Endothelial cell of umbilical vein (primary cell): ENCODE results near the gene SLMAP. TPM values are rescaled to one million over a fixed set of nuclear protein-coding genes. Genes with fewer than 3 reads are reported as not detected.

Source experiments
- BruUV-seq: library from RNA; stranded (reverse); fragments of 400-500 nt; replicated peaks from 2 replicates; lab custom pipeline; 2021; lab: Mats Ljungman, UMichigan
- CTCF ChIA-PET: fragments of 300-600, 350-600 bp; sonication (Branson Sonifier 250); formaldehyde crosslinking; loops from one replicate; lab custom pipeline; 2021; ENCODE audit warnings: antibody characterized with exemption, inconsistent platforms; lab: Charles Lee
- POLR2A ChIA-PET: fragments of 300-600, 350-600 bp; sonication (Branson Sonifier 250); formaldehyde crosslinking; loops from one replicate; lab custom pipeline; 2021; ENCODE audit warnings: antibody characterized with exemption, inconsistent platforms; lab: Charles Lee
- DNase-seq: peaks from one replicate; pipeline ENCODE4 v3.0.0-alpha.2; 2011; ENCODE audit warnings: low read depth, low spot score
- FAIRE-seq: peaks from 2 replicates; lab custom pipeline; 2011; peaks lifted over from hg19 to GRCh38; lab: Jason Lieb, UNC
- H2AFZ ChIP-seq: 2 replicates; pipeline ENCODE4 v1.6.0; 2012; ENCODE audit warnings: low read depth, low read length, control low read depth, inconsistent platforms
- H3K27ac ChIP-seq: 2 replicates; pipeline ENCODE4 v1.5.1; 2011; ENCODE audit warnings: low read depth, mild to moderate bottlenecking, control low read depth, low read length, moderate library complexity; ENCODE audit not compliant: insufficient read depth
- H3K27me3 ChIP-seq, 2 experiments: 2 replicates each; pipeline versions ENCODE4 v1.6.0 to v1.6.1; 2011; ENCODE audit warnings: low read length in 2 of 2, mixed read lengths in 1 of 2; ENCODE audit not compliant: control insufficient read depth in 2 of 2, insufficient read depth in 2 of 2
- H3K36me3 ChIP-seq, 2 experiments: 2 replicates in 1 of 2; 3 replicates in 1 of 2; pipeline ENCODE4 v1.5.1; 2011; ENCODE audit warnings: low read length in 2 of 2, mild to moderate bottlenecking in 1 of 2, moderate library complexity in 1 of 2; ENCODE audit not compliant: control insufficient read depth in 2 of 2, insufficient read depth in 2 of 2; ENCODE audit errors: extremely low read depth in 1 of 2
- H3K4me1 ChIP-seq: 3 replicates; pipeline ENCODE4 v1.5.1; 2011; ENCODE audit warnings: mild to moderate bottlenecking, low read length; ENCODE audit not compliant: control insufficient read depth, insufficient read depth; ENCODE audit errors: extremely low read depth
- H3K4me2 ChIP-seq: 2 replicates; pipeline ENCODE4 v1.6.1; 2011; ENCODE audit warnings: low read length, control low read depth, mixed read lengths; ENCODE audit not compliant: insufficient read depth
- H3K4me3 ChIP-seq, 3 experiments: fragments of 200-600 bp in 1 of 3; sonication (generic), shearing (Covaris generic) in 1 of 3; replicated peaks in 1 of 3; 2 replicates each; pipeline ENCODE4 v1.5.1; 2011 to 2016; ENCODE audit warnings: control low read depth in 3 of 3, low read length in 3 of 3, mild to moderate bottlenecking in 2 of 3, inconsistent platforms in 1 of 3, low read depth in 1 of 3, moderate library complexity in 1 of 3; ENCODE audit not compliant: insufficient read depth in 1 of 3
- H3K79me2 ChIP-seq: 2 replicates; pipeline ENCODE4 v1.6.0; 2012; ENCODE audit warnings: low read length, inconsistent platforms; ENCODE audit not compliant: control insufficient read depth, insufficient read depth
- H3K9ac ChIP-seq: replicated peaks from 2 replicates; pipeline ENCODE3; 2011; ENCODE audit warnings: low read length, control low read depth; ENCODE audit not compliant: insufficient read depth; ENCODE audit errors: extremely low read depth
- H3K9me1 ChIP-seq: replicated peaks from 3 replicates; pipeline ENCODE4 v1.6.0; 2011; ENCODE audit warnings: mild to moderate bottlenecking, low read length; ENCODE audit not compliant: control insufficient read depth, insufficient read depth; ENCODE audit errors: extremely low read depth
- H3K9me3 ChIP-seq: replicated peaks from 2 replicates; pipeline ENCODE4 v1.5.1; 2012; ENCODE audit warnings: low read length, inconsistent platforms; ENCODE audit not compliant: control insufficient read depth, insufficient read depth
- H4K20me1 ChIP-seq: replicated peaks from 2 replicates; pipeline ENCODE3; 2011; ENCODE audit warnings: mild to moderate bottlenecking, low read length; ENCODE audit not compliant: control insufficient read depth, insufficient read depth; ENCODE audit errors: extremely low read depth
- CTCF ChIP-seq, 2 donors: IDR thresholded peaks; 1 replicate in 1 of 2; 2 replicates in 1 of 2; pipeline ENCODE4 v1.5.1; 2011; ENCODE audit warnings: low read length in 2 of 2, mild to moderate bottlenecking in 2 of 2, moderate library complexity in 2 of 2, control low read depth in 1 of 2, inconsistent platforms in 1 of 2, low read depth in 1 of 2; ENCODE audit not compliant: insufficient read depth in 1 of 2; ENCODE audit errors: extremely low read depth in 1 of 2
- GATA2 ChIP-seq: IDR thresholded peaks from 2 replicates; pipeline ENCODE4 v1.7.0; 2011; ENCODE audit warnings: low read depth, mild to moderate bottlenecking, moderate library complexity, mixed read lengths, low read length; ENCODE audit not compliant: insufficient read length, insufficient read depth
- MAX ChIP-seq: IDR thresholded peaks from 2 replicates; pipeline ENCODE4 v1.6.1; 2011; ENCODE audit not compliant: insufficient read depth, insufficient read length
- dilution Hi-C: fragments of 300-500 bp; cut with MboI; formaldehyde crosslinking; loops from one replicate; pipeline ENCODE4 v1.15.0; 2019; ENCODE audit warnings: low sequenced_read_pairs; ENCODE audit not compliant: extremely low pct_ligation_motif_present
- intact Hi-C: fragments of 100-400 bp; cut with micrococcal nuclease; formaldehyde crosslinking; loops from one replicate; pipeline ENCODE4 v1.10.0; 2022
- polyA plus RNA-seq, 4 experiments: library from polyadenylated mRNA; depleted of rRNA in 3 of 4; stranded (reverse) in 3 of 4; unstranded in 1 of 4; fragments of >200 nt; gene quantifications; 2 replicates each; pipeline versions ENCODE4 v1.2.1 to v1.2.3, GENCODE V29; 2011 to 2012; ENCODE audit warnings: missing spikeins in 1 of 4
- total RNA-seq: library from RNA; stranded (reverse); gene quantifications from 2 replicates; pipeline ENCODE4 v1.2.3, GENCODE V29; 2021

Gene SLMAP
- total and polyA plus RNA-seq, 2 donors (not counting 3 experiments of a cell fraction or from before 2014, with no cell fraction given): 9.8 to 54.7 TPM

- CTCF ChIA-PET: no interaction called here
- H3K79me2 ChIP-seq: peaks cover 62% of the 10 kb centered on the region
- no peak overlapping the region for H3K27ac ChIP-seq
Measured at GRCh38 chr3:57784089-57784735, 28.1 kb downstream of the SLMAP start.

More at GRCh38 chr3:57784089-57784735, 28.1 kb downstream of the SLMAP start:
- POLR2A ChIA-PET: no interaction called here
- H3K9me1 ChIP-seq: no peaks in the 10 kb centered on the region
- DNase-seq: no peak
- no peak overlapping the region for H3K4me2 ChIP-seq
- no peaks in the 10 kb centered on the region for H3K9me3 ChIP-seq
- dilution Hi-C loops (no loop called here), intact Hi-C loops (no loop called here)
- H3K9ac ChIP-seq: no peak overlapping the region
- no peak for FAIRE-seq
- H4K20me1 ChIP-seq: peaks cover 6% of the 10 kb centered on the region
- H3K4me1 ChIP-seq: peaks cover 5% of the 10 kb centered on the region
- no peak for TF ChIP-seq GATA2
- no peak for TF ChIP-seq MAX
- TF ChIP-seq CTCF (IDR thresholded peaks at IDR 0.05; ENCODE audit: extremely low read depth in 1 of 2, insufficient read depth in 1 of 2, low read depth in 1 of 2, low read length in 2 of 2): no peak
- H3K4me3 ChIP-seq: no peak overlapping the region
- no TSS peak for BruUV-seq
- no peak overlapping the region for H2AFZ ChIP-seq
- H3K36me3 ChIP-seq: no peaks in the 10 kb centered on the region
- no peaks in the 10 kb centered on the region for H3K27me3 ChIP-seq
